Right forelimb (tissue), 1 donor: ENCODE results near the gene KLC1.

ENCODE experiments used
- DNase-seq: peaks from one replicate; pipeline ENCODE4 v3.0.0-alpha.2; 2018

KLC1 gene

DNA sequence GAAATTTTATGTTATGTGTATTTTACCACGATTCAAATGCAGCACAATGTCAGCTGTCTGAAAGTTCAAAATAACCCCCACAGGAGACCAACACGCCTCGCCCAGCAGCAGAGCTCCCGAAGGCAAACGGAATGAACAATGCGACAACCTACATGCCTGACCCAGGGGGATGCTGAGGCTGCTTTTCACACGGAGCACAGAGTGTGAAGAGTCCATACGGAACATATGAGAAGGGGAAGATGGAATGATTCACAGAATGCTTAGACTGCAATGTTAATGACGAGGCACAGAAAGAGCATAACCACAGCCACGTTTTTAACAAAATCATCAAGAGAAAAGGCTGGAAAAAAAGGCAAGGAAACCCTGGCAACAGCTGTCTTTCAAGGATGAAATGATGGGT, 109.2 kb downstream of the KLC1 start:
- DNase-seq, result no peak

DNA sequence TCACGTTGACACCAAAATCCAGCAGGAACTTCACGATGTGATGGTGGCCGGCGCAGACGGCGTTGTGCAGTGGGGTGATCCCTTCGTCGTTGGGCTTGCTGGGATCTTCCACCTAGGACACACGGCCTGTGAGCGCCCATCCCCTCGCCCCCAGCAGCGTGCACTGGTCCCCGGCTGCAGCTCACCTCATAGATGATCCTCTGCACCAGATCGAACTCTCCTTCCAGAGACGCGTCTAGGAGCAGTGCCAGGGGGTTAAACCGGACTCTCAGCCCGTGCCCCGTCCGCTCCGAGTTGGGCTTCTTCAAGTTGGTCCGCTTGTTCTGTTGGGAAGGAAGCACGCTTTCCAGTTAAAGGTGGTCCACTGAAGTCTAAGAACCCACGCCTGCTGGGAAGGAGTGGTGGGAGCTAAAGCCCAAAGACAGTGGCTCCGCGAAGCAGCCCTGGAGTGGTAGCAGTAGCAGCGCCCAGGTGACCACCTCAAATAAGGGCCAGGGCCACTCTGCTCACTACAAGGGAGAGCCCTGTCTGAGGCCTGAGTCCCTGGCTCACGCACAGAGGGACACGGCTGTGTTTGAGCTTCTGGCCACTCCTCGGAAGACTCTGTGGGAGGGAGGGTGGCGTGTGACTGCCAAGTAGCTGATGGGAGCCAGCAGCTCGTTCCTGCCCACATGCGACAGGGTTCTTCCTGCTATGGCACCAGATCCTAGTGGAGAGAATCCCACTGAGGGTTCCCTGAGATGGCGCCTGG, 109.9 kb downstream of the KLC1 start:
- DNase-seq, result peak; percentile 34

DNA sequence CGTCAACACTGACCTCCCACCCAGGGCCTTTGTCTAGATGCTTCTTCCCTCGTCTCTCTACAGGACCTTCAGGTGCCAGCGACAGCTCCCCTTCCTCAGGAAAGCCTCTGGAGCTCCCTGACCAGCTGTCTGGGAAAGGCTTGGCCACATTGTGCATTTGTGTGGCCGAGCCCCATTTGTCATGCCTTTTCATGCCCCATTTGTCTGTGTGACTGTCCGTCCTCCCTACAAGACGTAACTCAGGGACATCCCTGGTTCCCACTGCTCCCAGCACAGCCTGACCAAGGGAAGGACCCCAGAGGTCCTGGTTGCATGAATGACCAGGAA, 110.4 kb downstream of the KLC1 start:
- DNase-seq, result peak; percentile 17

DNA sequence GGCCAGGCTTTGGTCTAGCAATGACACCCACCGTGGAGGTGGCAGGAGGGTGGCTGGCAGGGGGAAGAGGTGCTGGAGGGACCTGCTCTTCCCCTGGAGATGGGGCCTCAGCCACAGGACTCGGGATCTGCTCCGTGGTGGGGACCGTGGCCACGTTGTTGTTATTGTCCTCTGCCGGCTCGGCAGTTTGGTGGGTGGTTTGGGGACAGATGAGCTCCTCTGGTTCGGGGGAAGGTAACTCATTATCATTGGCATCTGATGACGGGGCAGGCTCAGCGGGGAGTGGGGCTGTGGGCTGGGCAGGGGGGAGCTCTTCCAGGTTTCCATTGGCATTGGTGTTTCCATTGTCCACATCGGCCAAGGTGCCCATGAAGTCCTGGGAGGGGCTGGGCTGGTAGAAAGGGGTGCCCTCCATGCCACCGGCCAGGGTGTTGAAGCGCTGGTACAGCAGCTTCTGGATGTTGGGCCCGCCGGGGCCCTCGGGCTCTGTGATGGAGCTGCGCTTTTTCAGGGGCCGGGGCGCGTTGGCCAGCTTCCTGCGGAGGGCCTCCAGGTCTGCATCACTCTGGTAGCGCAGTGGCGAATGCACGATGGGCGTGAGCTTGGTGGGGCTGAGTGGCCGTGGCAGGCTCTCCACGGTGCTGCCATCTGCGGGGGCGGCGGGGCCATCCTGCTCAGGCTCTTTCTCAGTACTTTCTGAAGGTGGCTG, 110.9 kb downstream of the KLC1 start:
- peak; percentile 20 for DNase-seq

DNA sequence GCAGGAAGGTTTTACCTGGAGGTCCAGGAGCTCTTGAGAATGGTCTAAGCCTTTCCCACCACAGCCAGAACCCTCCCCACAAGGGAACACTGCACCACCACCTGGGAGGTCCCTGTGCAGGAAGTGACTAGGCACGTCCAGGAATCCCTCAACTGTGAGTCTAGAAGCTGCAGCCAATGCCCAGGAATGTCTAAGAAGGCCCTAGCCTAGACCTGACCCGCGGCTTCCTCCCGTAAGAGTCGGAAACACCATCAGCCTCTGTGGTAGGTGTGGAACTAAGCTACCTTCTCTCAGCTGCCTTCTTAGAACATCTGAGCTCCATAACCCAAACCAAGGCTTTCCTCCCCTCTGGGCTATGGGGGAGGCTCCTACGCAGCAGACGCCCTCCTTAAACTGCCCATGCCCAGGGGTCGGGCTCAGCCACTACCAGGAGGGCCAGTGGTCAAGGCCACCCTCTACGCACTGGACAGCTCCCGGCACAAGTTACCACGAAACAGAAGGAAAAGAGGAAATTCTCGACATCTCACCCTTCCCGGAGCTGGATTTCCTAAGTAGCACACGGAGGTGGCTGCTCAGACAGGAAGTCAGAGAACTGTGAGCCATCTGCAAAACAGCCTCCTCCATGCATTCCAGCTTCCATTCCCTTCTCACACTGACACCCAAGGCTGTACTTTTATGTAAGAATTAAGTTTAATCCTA, 112.1 kb downstream of the KLC1 start:
- peak; percentile 33 for DNase-seq

DNA sequence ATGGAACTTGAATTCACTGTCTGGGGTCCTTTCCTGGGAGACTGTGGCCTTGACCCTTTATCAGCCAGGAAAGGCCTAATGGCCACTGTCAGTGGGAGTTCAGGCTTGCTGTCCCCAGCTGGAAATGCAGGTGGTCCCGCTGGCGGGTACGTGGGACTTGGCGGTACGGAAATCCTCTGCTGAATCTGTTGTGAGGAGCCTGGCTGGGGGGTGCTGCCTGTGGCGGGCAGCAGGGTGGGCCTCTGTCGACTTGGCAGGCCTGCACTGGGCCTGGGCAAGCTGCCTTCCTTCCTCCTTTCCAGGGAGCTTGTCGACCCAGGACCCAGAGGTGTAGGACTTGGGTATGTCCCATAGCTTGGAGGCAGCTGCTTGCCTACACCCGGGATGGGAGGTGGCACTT, 112.9 kb downstream of the KLC1 start:
- DNase-seq, result no peak

DNA sequence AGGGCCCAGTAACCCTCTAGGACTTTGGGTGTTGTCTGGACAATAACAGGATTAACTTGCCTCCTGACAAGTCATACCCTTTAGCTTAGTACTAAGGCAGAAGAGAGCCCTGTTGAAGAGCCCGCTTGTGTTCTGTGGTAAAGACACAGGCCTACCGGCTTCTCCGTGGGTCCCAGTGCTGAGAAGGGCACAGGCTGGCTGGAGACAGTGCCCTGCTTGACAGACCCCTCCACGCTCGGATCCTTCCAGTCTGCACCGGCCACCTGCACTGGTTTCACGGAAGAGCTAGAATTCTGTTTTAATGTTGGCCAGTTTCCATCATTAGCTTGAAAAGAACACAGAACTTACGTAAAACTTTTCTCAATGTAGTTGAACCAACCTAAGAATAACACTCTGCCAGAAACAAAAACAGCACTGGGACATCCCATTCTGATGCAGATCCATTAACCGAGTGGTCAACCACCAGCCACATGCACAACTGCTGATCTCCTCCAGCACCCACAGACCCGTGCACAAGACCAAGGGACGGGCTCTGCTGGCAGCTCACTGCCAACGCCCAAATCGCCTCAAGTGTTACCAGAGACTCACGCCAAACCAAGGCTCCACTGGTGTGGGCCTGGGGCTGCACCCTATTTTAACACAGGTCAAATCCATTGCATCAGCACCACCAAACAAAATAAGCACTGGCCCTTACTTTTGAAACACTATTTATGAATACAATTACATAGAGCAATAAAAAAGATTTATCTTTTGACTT, 113.7 kb downstream of the KLC1 start:
- no peak for DNase-seq

DNA sequence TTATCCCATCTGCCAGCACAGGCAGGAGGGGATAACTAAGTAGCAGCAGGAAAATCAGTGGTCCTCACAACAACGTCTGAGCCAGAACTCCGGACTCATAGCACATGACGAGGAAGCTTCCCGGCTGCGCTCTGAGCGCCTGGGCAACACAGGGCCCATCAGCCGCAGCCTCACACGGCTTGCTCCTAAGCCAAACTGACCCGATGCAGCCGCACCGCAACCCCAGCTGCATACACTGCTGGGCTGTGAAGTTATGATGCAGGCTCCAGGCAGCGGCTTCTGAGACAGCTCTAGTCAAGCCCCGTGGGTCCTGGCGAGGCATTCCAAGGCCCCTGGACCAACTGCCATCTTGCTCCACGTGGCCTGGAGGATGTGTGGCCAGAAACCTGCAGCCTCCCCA, 114.7 kb downstream of the KLC1 start:
- DNase-seq, result no peak

DNA sequence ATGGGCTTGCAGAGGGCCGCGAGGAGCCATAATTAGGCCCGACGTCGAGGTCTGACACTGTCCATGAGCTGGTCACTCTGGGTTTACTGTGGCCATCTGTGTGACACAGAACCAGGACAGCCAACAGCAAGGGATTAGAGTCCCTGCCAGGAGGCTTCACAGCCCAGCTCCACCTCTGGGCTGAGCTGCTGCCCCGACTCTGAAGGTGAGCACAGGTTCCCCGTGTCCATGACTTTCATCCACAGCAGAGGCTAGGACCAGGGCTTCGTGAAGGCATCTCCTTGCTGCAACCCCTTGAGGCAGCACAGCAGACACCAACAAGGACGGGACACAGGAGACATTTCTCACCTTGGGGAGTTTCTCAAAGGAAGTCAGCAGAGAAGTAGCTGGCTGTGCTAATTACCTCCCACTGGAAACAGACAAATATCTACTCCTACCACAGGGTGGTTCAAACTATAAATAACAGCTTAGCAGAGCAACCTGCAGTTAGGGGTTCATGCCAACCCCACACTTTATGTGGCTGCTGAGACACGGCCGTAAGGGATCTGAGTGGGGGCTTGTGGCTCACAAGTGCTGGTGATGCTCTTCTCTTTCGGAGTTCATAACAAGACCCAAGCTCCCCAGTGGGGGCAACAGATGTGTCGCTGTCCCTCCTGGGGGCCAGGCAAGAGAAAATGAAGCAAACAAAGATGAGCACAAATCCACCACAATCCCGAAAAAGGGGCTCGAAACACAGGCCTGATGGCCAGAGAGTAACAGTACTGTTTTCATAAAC, 115.8 kb downstream of the KLC1 start:
- DNase-seq, result no peak

DNA sequence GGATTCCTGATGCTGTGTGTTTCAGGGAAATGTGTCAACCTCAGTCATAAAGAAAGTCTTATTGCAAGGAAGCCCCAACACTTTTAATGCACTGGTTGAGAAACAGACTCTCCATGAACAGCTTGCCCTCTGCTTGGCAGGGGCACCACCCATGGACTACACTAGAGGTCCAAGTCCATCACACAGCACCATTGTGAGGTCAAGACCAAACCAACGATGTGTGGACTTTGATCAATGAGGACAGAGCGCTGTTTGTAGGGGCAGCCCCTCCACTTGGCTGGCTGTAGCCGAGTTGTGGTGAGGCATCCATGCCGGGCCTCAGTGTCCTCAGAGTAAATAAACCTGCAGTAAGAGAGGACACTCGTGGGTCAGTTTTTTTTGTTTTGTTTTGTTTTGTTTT, 116.4 kb downstream of the KLC1 start:
- DNase-seq, result no peak

DNA sequence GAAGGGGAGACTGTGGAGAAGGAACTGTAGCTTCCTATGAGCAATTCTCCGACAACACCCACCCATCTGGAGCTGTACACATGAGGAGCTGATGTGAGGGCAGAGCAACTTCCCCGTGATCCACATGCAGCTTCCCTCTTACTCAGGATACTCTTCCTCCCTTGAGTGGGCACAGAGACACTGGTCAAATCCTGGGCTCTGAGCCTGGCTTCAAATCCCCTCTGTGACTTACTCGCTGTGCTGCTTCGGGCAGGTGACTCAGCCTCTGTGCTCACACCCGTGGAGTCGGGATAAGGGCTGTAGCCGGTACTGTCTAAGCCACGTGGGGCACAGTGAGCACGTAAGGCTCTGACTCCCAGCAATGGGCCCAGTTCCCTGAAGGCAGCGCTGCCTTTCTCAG, 117.7 kb downstream of the KLC1 start:
- DNase-seq, result no peak

DNA sequence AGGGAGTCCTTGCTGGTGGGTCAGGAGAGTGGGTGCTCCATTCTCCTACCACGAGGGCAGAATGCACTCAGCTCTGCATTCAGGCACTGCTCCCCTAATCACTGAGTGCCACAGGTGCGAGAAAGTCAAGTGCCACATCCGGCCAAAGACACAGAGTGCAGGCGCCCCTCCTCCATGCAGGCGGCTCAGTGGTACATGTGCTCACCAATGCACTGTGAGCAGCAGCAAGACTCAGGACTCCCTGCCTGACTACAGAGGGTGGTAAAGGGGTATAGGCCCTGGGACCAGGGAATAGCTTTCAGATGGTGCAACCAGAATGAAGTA, 119.5 kb downstream of the KLC1 start:
- no peak for DNase-seq

DNA sequence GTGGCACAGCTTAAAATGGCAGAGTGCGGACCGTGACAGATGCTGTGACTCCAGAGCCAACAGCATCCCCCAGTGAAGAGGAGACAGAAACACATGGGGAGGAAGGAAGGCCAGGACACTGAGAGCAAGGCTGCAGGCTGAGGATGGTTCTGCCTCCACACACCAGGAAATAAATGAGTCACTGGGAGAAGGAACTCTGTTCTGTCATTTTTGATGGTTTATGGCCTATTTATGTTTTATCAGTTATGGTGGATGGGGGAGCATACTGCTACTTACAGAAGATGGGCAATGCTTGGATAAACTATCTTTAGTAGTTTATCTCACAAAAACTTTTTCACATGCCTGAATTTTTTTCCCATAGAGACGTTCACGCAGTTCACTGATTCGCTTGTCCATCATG, 120.4 kb downstream of the KLC1 start:
- no peak for DNase-seq

DNA sequence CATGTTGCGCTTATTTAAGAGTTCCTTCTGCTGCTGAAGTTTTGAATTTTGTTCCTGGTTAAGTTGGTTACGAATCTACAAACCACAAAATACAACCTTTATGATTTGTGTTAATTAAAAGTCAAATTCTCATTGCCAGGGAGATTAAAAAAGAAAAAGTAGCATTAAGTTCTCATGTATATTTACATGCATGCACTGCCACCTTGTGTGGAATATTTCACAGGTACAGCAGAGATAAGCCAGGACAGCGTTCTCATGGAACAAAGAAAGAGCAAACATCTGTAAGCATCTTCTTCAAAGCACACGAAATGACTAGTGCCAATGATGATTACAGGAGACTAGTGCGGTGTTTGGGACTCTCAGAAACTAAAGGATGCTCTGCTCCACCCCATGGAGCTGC, 120.8 kb downstream of the KLC1 start:
- DNase-seq, result no peak
